K562 (cell line): ENCODE measurements around the gene FOXF2. TPM values are rescaled to one million over a fixed set of nuclear protein-coding genes. Genes with fewer than 3 reads are reported as not detected.

Experiments used
- ATAC-seq: fragments of 200-7000 bp; cut with Tn5 transposase; 3 replicates; pipeline ENCODE4 v1.9.1; 2020; ENCODE audit warnings: moderate library complexity
- BruUV-seq: library from RNA; stranded (reverse); fragments of 400-500 nt; replicated peaks from 2 replicates; lab custom pipeline; 2021; lab: Mats Ljungman, UMichigan
- CTCF ChIA-PET: fragments of 300-600 bp; formaldehyde crosslinking; extraction: SDS; loops from one replicate; lab custom pipeline; 2021; ENCODE audit warnings: low intra/inter-chr PET ratio; lab: Yijun Ruan, JAX
- POLR2A ChIA-PET: fragments of 300-600, 350-650 bp; sonication (Branson Sonifier 250); formaldehyde crosslinking; extraction: SDS; loops from one replicate; lab custom pipeline; 2021; ENCODE audit warnings: antibody characterized with exemption, inconsistent platforms; lab: Yijun Ruan, JAX
- DNase-seq, 4 experiments: peaks; one replicate each; pipeline versions ENCODE4 v3.0.0 to v3.0.0-alpha.2; 2011 to 2018; ENCODE audit warnings: low spot score in 3 of 4, mixed read lengths in 3 of 4; ENCODE audit errors: extremely low read depth in 1 of 4
- FAIRE-seq: peaks from 2 replicates; lab custom pipeline; 2011; peaks lifted over from hg19 to GRCh38; lab: Jason Lieb, UNC
- H2AFZ ChIP-seq: 2 replicates; pipeline ENCODE4 v1.6.0; 2011; ENCODE audit warnings: low read depth, low read length, control low read depth, inconsistent platforms
- H3K27ac ChIP-seq: fragments of 200-600 bp; 3 replicates; pipeline ENCODE4 v1.8.0; 2011; ENCODE audit warnings: low read depth, mild to moderate bottlenecking, control low read depth, inconsistent platforms, low read length, moderate library complexity, mixed read lengths; ENCODE audit errors: extremely low read depth
- H3K27me3 ChIP-seq, 2 experiments: fragments of 300-600 bp in 1 of 2; 2 replicates in 1 of 2; 3 replicates in 1 of 2; pipeline versions ENCODE4 v1.6.0 to v1.8.0; 2011; ENCODE audit warnings: inconsistent platforms in 2 of 2, low read length in 2 of 2, mild to moderate bottlenecking in 1 of 2, mixed read lengths in 1 of 2, moderate library complexity in 1 of 2; ENCODE audit not compliant: control insufficient read depth in 2 of 2, insufficient read depth in 2 of 2
- H3K36me3 ChIP-seq: fragments of 300-600 bp; 3 replicates; pipeline ENCODE4 v1.8.0; 2011; ENCODE audit warnings: mild to moderate bottlenecking, low read length, inconsistent platforms; ENCODE audit not compliant: control insufficient read depth, insufficient read depth
- H3K4me1 ChIP-seq, 2 experiments: fragments of 200-600 bp in 1 of 2; replicated peaks in 1 of 2; 2 replicates in 1 of 2; 3 replicates in 1 of 2; pipeline versions ENCODE4 v1.5.1 to v1.8.0; 2011; ENCODE audit warnings: inconsistent platforms in 2 of 2, low read length in 2 of 2, mild to moderate bottlenecking in 1 of 2, mixed read lengths in 1 of 2, moderate library complexity in 1 of 2; ENCODE audit not compliant: control insufficient read depth in 2 of 2, insufficient read depth in 2 of 2
- H3K4me2 ChIP-seq: 2 replicates; pipeline ENCODE4 v1.6.1; 2011; ENCODE audit warnings: low read length, control low read depth, inconsistent platforms, mixed read lengths; ENCODE audit not compliant: insufficient read depth
- H3K4me3 ChIP-seq: fragments of 200-600 bp; sonication (generic), shearing (Covaris generic); 2 replicates; pipeline ENCODE4 v1.5.1; 2016; ENCODE audit warnings: control low read depth, inconsistent platforms
- H3K79me2 ChIP-seq: fragments of 200-600 bp; 3 replicates; pipeline ENCODE4 v1.8.0; 2011; ENCODE audit warnings: low read length, inconsistent platforms; ENCODE audit not compliant: control insufficient read depth, insufficient read depth
- H3K9ac ChIP-seq, 2 experiments: 2 replicates each; pipeline versions ENCODE4 v1.6.0 to v1.6.1; 2011; ENCODE audit warnings: low read depth in 2 of 2, low read length in 2 of 2, control low read depth in 1 of 2, inconsistent platforms in 1 of 2, mild to moderate bottlenecking in 1 of 2, mixed read lengths in 1 of 2; ENCODE audit not compliant: insufficient read depth in 1 of 2
- H3K9me1 ChIP-seq: one replicate; pipeline ENCODE4 v1.6.0; 2011; ENCODE audit warnings: inconsistent platforms, mild to moderate bottlenecking, low read length, moderate library complexity; ENCODE audit not compliant: control insufficient read depth, insufficient read depth
- H3K9me3 ChIP-seq: replicated peaks from 2 replicates; pipeline ENCODE4 v1.5.1; 2011; ENCODE audit warnings: low read depth, low read length, inconsistent platforms; ENCODE audit not compliant: control insufficient read depth, insufficient read depth
- H4K20me1 ChIP-seq: replicated peaks from 2 replicates; pipeline ENCODE4 v1.6.1; 2011; ENCODE audit warnings: low read length, inconsistent platforms, mixed read lengths; ENCODE audit not compliant: control insufficient read depth, insufficient read depth
- CEBPB ChIP-seq: fragments of 450-650 bp; IDR thresholded peaks from 2 replicates; pipeline ENCODE4 v1.6.1; 2016; ENCODE audit warnings: missing genetic modification characterization, missing compliant biosample characterization
- E2F5 ChIP-seq: sonication (generic); formaldehyde crosslinking; IDR thresholded peaks from 2 replicates; pipeline ENCODE4 v1.8.0; 2022; ENCODE audit warnings: mild to moderate bottlenecking, missing genetic modification reagents
- HINFP ChIP-seq: fragments of 450-650 bp; conservative IDR thresholded peaks from 2 replicates; pipeline ENCODE4 v1.6.1; 2016; ENCODE audit warnings: missing genetic modification characterization, low read depth, mild to moderate bottlenecking, control low read depth, missing compliant biosample characterization
- POLR3G ChIP-seq: IDR thresholded peaks from 2 replicates; pipeline ENCODE4 v1.6.1; 2011; ENCODE audit not compliant: insufficient read length, insufficient replicate concordance; ENCODE audit errors: extremely low read depth
- RFX5 ChIP-seq: IDR thresholded peaks from 2 replicates; pipeline ENCODE4 v1.6.1; 2011; ENCODE audit warnings: low read depth, mild to moderate bottlenecking, improper control_type of control experiment, low read length
- ZBTB8A ChIP-seq: fragments of 450-650 bp; IDR thresholded peaks from 2 replicates; pipeline ENCODE4 v1.6.1; 2018; ENCODE audit warnings: mild to moderate bottlenecking, moderate library complexity; ENCODE audit not compliant: partially characterized antibody
- ZNF121 ChIP-seq: sonication (generic); formaldehyde crosslinking; conservative IDR thresholded peaks from 2 replicates; pipeline ENCODE4 v1.8.0; 2022; ENCODE audit warnings: missing genetic modification reagents
- WGBS: fragments of 100-300 bp; shearing (Covaris generic); methylation state at CpG from one replicate; pipeline ENCODE4 v1.1.6; 2016; ENCODE audit warnings: low coverage, mixed read lengths; ENCODE audit not compliant: insufficient coverage; ENCODE audit errors: missing lambda C conversion rate; 5-methylcytosine and 5-hydroxymethylcytosine counted together
- in situ Hi-C: fragments of 300-500 bp; cut with MboI; formaldehyde crosslinking; loops from 4 replicates; pipeline ENCODE4 v1.15.0; 2018; ENCODE audit warnings: inconsistent platforms, mixed read lengths
- intact Hi-C: fragments of 100-400 bp; cut with micrococcal nuclease; formaldehyde crosslinking; loops from 2 replicates; pipeline ENCODE4 v1.14.2; 2022
- polyA plus RNA-seq, 8 experiments: library from polyadenylated mRNA; depleted of rRNA in 4 of 8; stranded (reverse) in 5 of 8; unstranded in 3 of 8; fragments of >200 nt; fragmentation: Nextera tagmentation in 2 of 8; fragmentation: Illumina TruSeq in 1 of 8; extraction: Ambion mirVana in 2 of 8; extraction: Trizol in 1 of 8; gene quantifications; 2 replicates each; pipeline versions ENCODE4 v1.2.1 to v1.2.3, GENCODE V29; 2011 to 2014; ENCODE audit warnings: inconsistent platforms in 1 of 8, missing spikeins in 1 of 8
- total RNA-seq, 7 experiments: library from RNA; depleted of rRNA in 6 of 7; stranded (reverse); fragments of >200 nt in 6 of 7; fragmentation: Illumina TruSeq in 2 of 7; extraction: Trizol in 2 of 7; gene quantifications; 2 replicates each; pipeline versions ENCODE4 v1.2.1 to v1.2.3, GENCODE V29; 2011 to 2021; ENCODE audit warnings: low replicate concordance in 1 of 7
- TF ChIP-seq, protein P1 (sequence below): fragments of 450-650 bp; formaldehyde crosslinking; IDR thresholded peaks from 2 replicates; pipeline ENCODE4 v1.4.0; 2020; ENCODE audit warnings: mild to moderate bottlenecking, moderate library complexity
- TF ChIP-seq, protein P2 (sequence below): fragments of 450-650 bp; IDR thresholded peaks from 2 replicates; pipeline ENCODE4 v1.6.1; 2016; ENCODE audit warnings: low read depth

The FOXF2 gene
- total and polyA plus RNA-seq, 9 of the 15 experiments (the other 6 are each of a cell fraction or from before 2014, with no cell fraction given) = not detected

GRCh38 chr6:1418471-1419191 lies 29.3 kb downstream of the FOXF2 start:
- H3K4me3 ChIP-seq = no peak overlapping the region
- no peaks in the 10 kb centered on the region for H3K9me1 ChIP-seq
- H3K4me1 ChIP-seq = peaks cover 0 to 3% of the 10 kb centered on the region in 2 experiments; a peak in 1 of 5 replicates
- H3K9ac ChIP-seq = no peak overlapping the region
- H3K36me3 ChIP-seq = no peaks in the 10 kb centered on the region
- CTCF ChIA-PET = no interaction called here
- no peak overlapping the region for H3K4me2 ChIP-seq
- no peaks in the 10 kb centered on the region for H3K79me2 ChIP-seq
- H3K27me3 ChIP-seq = peaks cover 18 to 49% of the 10 kb centered on the region in 2 experiments; a peak in 4 of 5 replicates
- WGBS = 1% methylated on average over 15 of the region's 15 CpGs
- POLR2A ChIA-PET = interaction anchor here (0.5 to 0.7 kb wide), 2 partner anchors 9 to 32 kb away, joined by 3 read pairs; no protein-coding TSS in a partner anchor
- H2AFZ ChIP-seq = no peak overlapping the region
- FAIRE-seq (no peak), DNase-seq (no peak), ATAC-seq (no peak)
- H4K20me1 ChIP-seq = no peaks in the 10 kb centered on the region; the same call in 1 of the 2 replicates
- BruUV-seq = no TSS peak
- in situ Hi-C loops = loop anchor here (25.0 kb wide), 1 partner anchor 831 kb away; no protein-coding TSS in a partner anchor
- H3K9me3 ChIP-seq = no peaks in the 10 kb centered on the region
- no peak overlapping the region for H3K27ac ChIP-seq
- intact Hi-C loops = no loop called here
- TF ChIP-seq HINFP (tag) (no peak), ZNF121 (CRISPR knock-in tag) (no peak), E2F5 (CRISPR knock-in tag) (no peak), ZBTB8A (no peak), POLR3G (no peak), RFX5 (no peak), CEBPB (tag) (no peak)
- TF ChIP-seq, protein P1, sequence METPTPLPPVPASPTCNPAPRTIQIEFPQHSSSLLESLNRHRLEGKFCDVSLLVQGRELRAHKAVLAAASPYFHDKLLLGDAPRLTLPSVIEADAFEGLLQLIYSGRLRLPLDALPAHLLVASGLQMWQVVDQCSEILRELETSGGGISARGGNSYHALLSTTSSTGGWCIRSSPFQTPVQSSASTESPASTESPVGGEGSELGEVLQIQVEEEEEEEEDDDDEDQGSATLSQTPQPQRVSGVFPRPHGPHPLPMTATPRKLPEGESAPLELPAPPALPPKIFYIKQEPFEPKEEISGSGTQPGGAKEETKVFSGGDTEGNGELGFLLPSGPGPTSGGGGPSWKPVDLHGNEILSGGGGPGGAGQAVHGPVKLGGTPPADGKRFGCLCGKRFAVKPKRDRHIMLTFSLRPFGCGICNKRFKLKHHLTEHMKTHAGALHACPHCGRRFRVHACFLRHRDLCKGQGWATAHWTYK = no peak
- TF ChIP-seq, protein P2, sequence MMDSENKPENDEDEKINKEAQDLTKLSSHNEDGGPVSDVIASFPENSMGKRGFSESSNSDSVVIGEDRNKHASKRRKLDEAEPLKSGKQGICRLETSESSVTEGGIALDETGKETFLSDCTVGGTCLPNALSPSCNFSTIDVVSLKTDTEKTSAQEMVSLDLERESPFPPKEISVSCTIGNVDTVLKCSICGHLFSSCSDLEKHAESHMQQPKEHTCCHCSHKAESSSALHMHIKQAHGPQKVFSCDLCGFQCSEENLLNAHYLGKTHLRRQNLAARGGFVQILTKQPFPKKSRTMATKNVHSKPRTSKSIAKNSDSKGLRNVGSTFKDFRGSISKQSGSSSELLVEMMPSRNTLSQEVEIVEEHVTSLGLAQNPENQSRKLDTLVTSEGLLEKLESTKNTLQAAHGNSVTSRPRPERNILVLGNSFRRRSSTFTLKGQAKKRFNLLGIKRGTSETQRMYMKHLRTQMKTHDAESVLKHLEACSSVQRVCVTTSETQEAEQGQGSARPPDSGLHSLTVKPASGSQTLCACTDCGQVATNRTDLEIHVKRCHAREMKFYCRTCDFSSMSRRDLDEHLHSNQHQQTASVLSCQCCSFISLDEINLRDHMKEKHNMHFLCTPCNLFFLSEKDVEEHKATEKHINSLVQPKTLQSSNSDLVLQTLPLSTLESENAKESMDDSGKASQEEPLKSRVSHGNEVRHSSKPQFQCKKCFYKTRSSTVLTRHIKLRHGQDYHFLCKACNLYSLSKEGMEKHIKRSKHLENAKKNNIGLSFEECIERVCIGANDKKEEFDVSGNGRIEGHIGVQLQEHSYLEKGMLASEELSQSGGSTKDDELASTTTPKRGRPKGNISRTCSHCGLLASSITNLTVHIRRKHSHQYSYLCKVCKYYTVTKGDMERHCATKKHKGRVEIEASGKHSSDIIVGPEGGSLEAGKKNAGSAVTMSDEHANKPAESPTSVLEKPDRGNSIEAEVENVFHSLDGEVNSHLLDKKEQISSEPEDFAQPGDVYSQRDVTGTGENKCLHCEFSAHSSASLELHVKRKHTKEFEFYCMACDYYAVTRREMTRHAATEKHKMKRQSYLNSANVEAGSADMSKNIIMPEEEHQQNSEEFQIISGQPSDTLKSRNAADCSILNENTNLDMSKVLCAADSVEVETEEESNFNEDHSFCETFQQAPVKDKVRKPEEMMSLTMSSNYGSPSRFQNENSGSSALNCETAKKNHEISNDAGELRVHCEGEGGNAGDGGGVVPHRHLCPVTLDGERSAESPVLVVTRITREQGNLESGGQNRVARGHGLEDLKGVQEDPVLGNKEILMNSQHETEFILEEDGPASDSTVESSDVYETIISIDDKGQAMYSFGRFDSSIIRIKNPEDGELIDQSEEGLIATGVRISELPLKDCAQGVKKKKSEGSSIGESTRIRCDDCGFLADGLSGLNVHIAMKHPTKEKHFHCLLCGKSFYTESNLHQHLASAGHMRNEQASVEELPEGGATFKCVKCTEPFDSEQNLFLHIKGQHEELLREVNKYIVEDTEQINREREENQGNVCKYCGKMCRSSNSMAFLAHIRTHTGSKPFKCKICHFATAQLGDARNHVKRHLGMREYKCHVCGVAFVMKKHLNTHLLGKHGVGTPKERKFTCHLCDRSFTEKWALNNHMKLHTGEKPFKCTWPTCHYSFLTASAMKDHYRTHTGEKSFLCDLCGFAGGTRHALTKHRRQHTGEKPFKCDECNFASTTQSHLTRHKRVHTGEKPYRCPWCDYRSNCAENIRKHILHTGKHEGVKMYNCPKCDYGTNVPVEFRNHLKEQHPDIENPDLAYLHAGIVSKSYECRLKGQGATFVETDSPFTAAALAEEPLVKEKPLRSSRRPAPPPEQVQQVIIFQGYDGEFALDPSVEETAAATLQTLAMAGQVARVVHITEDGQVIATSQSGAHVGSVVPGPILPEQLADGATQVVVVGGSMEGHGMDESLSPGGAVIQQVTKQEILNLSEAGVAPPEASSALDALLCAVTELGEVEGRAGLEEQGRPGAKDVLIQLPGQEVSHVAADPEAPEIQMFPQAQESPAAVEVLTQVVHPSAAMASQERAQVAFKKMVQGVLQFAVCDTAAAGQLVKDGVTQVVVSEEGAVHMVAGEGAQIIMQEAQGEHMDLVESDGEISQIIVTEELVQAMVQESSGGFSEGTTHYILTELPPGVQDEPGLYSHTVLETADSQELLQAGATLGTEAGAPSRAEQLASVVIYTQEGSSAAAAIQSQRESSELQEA = no peak
